HepG2 (cell line): ENCODE results near the gene MMP19. TPM values are rescaled to one million over a fixed set of nuclear protein-coding genes. Genes with fewer than 3 reads are reported as not detected.

ENCODE experiments used
- AKAP8 ChIP-seq: sonication (generic); formaldehyde crosslinking; IDR thresholded peaks from 2 replicates; pipeline ENCODE4 v1.5.1; 2020; ENCODE audit warnings: mild to moderate bottlenecking, missing genetic modification reagents
- BHLHE40 ChIP-seq: IDR thresholded peaks from 2 replicates; pipeline ENCODE4 v1.6.1; 2011; ENCODE audit warnings: low read length, improper control_type of control experiment
- CEBPB ChIP-seq: IDR thresholded peaks from 2 replicates; pipeline ENCODE4 v1.6.1; 2011; ENCODE audit warnings: low read depth, low read length, improper control_type of control experiment, borderline replicate concordance
- CHD4 ChIP-seq: fragments of 200-600 bp; sonication (generic); IDR thresholded peaks from 2 replicates; pipeline ENCODE4 v1.7.0; 2017; ENCODE audit warnings: mild to moderate bottlenecking, low read length, borderline replicate concordance
- FOXP1 ChIP-seq, 2 experiments: fragments of 450-650 bp in 1 of 2; IDR thresholded peaks; 2 replicates each; pipeline ENCODE4 v1.6.1; 2017 to 2018; ENCODE audit warnings: antibody characterized with exemption in 1 of 2
- GABPA ChIP-seq, 2 experiments: IDR thresholded peaks; 2 replicates each; pipeline ENCODE4 v1.6.1; 2011 to 2016; ENCODE audit warnings: low read depth in 2 of 2, low read length in 1 of 2, missing biosample characterization in 1 of 2, missing genetic modification characterization in 1 of 2
- IKZF5 ChIP-seq: IDR thresholded peaks from 2 replicates; pipeline ENCODE4 v1.6.1; 2018; ENCODE audit warnings: missing genetic modification reagents, mild to moderate bottlenecking, missing compliant biosample characterization
- KAT8 ChIP-seq: IDR thresholded peaks from 2 replicates; pipeline ENCODE4 v1.6.1; 2016; ENCODE audit warnings: missing genetic modification reagents, missing compliant biosample characterization
- PATZ1 ChIP-seq: sonication (generic); formaldehyde crosslinking; IDR thresholded peaks from 2 replicates; pipeline ENCODE4 v1.4.0; 2020; ENCODE audit warnings: missing genetic modification reagents
- RXRA ChIP-seq: sonication (generic); formaldehyde crosslinking; IDR thresholded peaks from 2 replicates; pipeline ENCODE4 v1.5.1; 2020; ENCODE audit warnings: missing genetic modification reagents
- RXRB ChIP-seq: IDR thresholded peaks from 2 replicates; pipeline ENCODE4 v1.6.1; 2016; ENCODE audit warnings: borderline replicate concordance, missing genetic modification reagents, missing compliant biosample characterization
- SOX6 ChIP-seq, 2 experiments: fragments of 450-650 bp in 1 of 2; sonication (generic) in 1 of 2; formaldehyde crosslinking in 1 of 2; IDR thresholded peaks; 2 replicates each; pipeline versions ENCODE4 v1.4.0 to v1.6.1; 2017 to 2020; ENCODE audit warnings: antibody characterized with exemption in 1 of 2, mild to moderate bottlenecking in 1 of 2, missing genetic modification reagents in 1 of 2
- TBL1XR1 ChIP-seq: fragments of 150-350 bp; IDR thresholded peaks from 2 replicates; pipeline ENCODE4 v1.6.1; 2014; ENCODE audit warnings: borderline replicate concordance, low read length; ENCODE audit not compliant: partially characterized antibody
- TGIF2 ChIP-seq: IDR thresholded peaks from 2 replicates; pipeline ENCODE4 v1.6.1; 2016; ENCODE audit warnings: control low read depth, missing compliant biosample characterization
- THAP8 ChIP-seq: sonication (generic); formaldehyde crosslinking; IDR thresholded peaks from 2 replicates; pipeline ENCODE4 v1.5.1; 2020; ENCODE audit warnings: missing genetic modification reagents, mild to moderate bottlenecking, borderline replicate concordance
- ZBTB38 ChIP-seq: sonication (generic); formaldehyde crosslinking; IDR thresholded peaks from 2 replicates; pipeline ENCODE4 v1.5.1; 2020; ENCODE audit warnings: mild to moderate bottlenecking, missing genetic modification reagents
- ZFP37 ChIP-seq: sonication (generic); formaldehyde crosslinking; IDR thresholded peaks from 2 replicates; pipeline ENCODE4 v1.4.0; 2020; ENCODE audit warnings: missing genetic modification reagents, borderline replicate concordance
- ZNF136 ChIP-seq: sonication (generic); formaldehyde crosslinking; IDR thresholded peaks from 2 replicates; pipeline ENCODE4 v1.8.1; 2022; ENCODE audit warnings: low read depth, mild to moderate bottlenecking, moderate library complexity, missing genetic modification reagents
- ZNF264 ChIP-seq: sonication (generic); formaldehyde crosslinking; IDR thresholded peaks from 2 replicates; pipeline ENCODE4 v1.4.0; 2020; ENCODE audit warnings: missing genetic modification reagents
- ZNF431 ChIP-seq: sonication (generic); formaldehyde crosslinking; IDR thresholded peaks from 2 replicates; pipeline ENCODE4 v1.9.0; 2022; ENCODE audit warnings: missing genetic modification reagents, low read depth, mild to moderate bottlenecking, borderline replicate concordance
- ZNF446 ChIP-seq: sonication (generic); formaldehyde crosslinking; IDR thresholded peaks from 2 replicates; pipeline ENCODE4 v1.5.0; 2020; ENCODE audit warnings: mild to moderate bottlenecking, missing genetic modification reagents
- ZNF484 ChIP-seq: sonication (generic); formaldehyde crosslinking; IDR thresholded peaks from 2 replicates; pipeline ENCODE4 v1.5.1; 2020; ENCODE audit warnings: mild to moderate bottlenecking, low read depth, missing genetic modification reagents, borderline replicate concordance
- ZNF510 ChIP-seq: sonication (generic); formaldehyde crosslinking; IDR thresholded peaks from 2 replicates; pipeline ENCODE4 v1.4.0; 2020; ENCODE audit warnings: low read depth, mild to moderate bottlenecking, missing genetic modification reagents
- ZNF619 ChIP-seq: sonication (generic); formaldehyde crosslinking; IDR thresholded peaks from 2 replicates; pipeline ENCODE4 v1.4.0; 2020; ENCODE audit warnings: mild to moderate bottlenecking, missing genetic modification reagents
- ZNF670 ChIP-seq: sonication (generic); formaldehyde crosslinking; IDR thresholded peaks from 2 replicates; pipeline ENCODE4 v1.8.0; 2022; ENCODE audit warnings: mild to moderate bottlenecking, missing genetic modification reagents, borderline replicate concordance
- ZNF678 ChIP-seq: sonication (generic); formaldehyde crosslinking; IDR thresholded peaks from 2 replicates; pipeline ENCODE4 v1.4.0; 2020; ENCODE audit warnings: mild to moderate bottlenecking, missing genetic modification reagents
- ZNF878 ChIP-seq: sonication (generic); formaldehyde crosslinking; IDR thresholded peaks from 2 replicates; pipeline ENCODE4 v1.8.1; 2023; ENCODE audit warnings: mild to moderate bottlenecking, missing genetic modification reagents, moderate library complexity
- ZNF891 ChIP-seq: sonication (generic); formaldehyde crosslinking; IDR thresholded peaks from 2 replicates; pipeline ENCODE4 v1.5.0; 2020; ENCODE audit warnings: mild to moderate bottlenecking, missing genetic modification reagents
- polyA plus RNA-seq, 8 experiments: library from polyadenylated mRNA; depleted of rRNA in 3 of 8; stranded (reverse) in 7 of 8; unstranded in 1 of 8; fragments of >200 nt; fragmentation: Illumina TruSeq in 4 of 8; extraction: Trizol in 4 of 8; gene quantifications; 2 replicates each; pipeline versions ENCODE4 v1.2.1 to v1.2.3, GENCODE V29; 2011 to 2016; ENCODE audit warnings: low read depth in 4 of 8, missing spikeins in 1 of 8, mixed read lengths in 1 of 8; ENCODE audit not compliant: insufficient read depth in 1 of 8
- total RNA-seq, 5 experiments: library from RNA; depleted of rRNA; stranded (reverse); fragments of >200 nt; fragmentation: Illumina TruSeq; extraction: Trizol; gene quantifications; 2 replicates each; pipeline ENCODE4 v1.2.3, GENCODE V29; 2016; ENCODE audit warnings: low read depth in 1 of 5

Gene MMP19
- total and polyA plus RNA-seq, 2 of the 13 experiments (the other 11 are each of a cell fraction or from before 2014, with no cell fraction given) = 0.07 to 0.08 TPM

GRCh38 chr12:55829967-55830600, 12.7 kb downstream of the MMP19 start (continued):
- TF ChIP-seq THAP8 (CRISPR knock-in tag) (no peak), ZNF878 (CRISPR knock-in tag) (no peak), PATZ1 (CRISPR knock-in tag) (peak; percentile 82; the same call in 1 of the 2 replicates), ZBTB38 (CRISPR knock-in tag) (0 out of 2 replicates have a peak, but pooled peaks have one; percentile 1), CHD4 (no peak), ZNF510 (no peak; the same call in 1 of the 2 replicates), ZNF619 (CRISPR knock-in tag) (no peak), CEBPB (no peak), ZNF891 (CRISPR knock-in tag) (no peak), ZNF678 (CRISPR knock-in tag) (no peak), ZNF484 (CRISPR knock-in tag) (no peak), FOXP1 (IDR thresholded peaks at IDR 0.05) (no peak), FOXP1 (CRISPR knock-in tag; IDR thresholded peaks at IDR 0.05) (no peak), AKAP8 (CRISPR knock-in tag) (no peak), IKZF5 (CRISPR knock-in tag) (no peak; the same call in 1 of the 2 replicates), KAT8 (CRISPR knock-in tag) (no peak), SOX6 (IDR thresholded peaks at IDR 0.05) (no peak), SOX6 (CRISPR knock-in tag; IDR thresholded peaks at IDR 0.05) (no peak; the same call in 1 of the 2 replicates), RXRA (CRISPR knock-in tag) (no peak; the same call in 1 of the 2 replicates), ZNF136 (CRISPR knock-in tag) (no peak; the same call in 1 of the 2 replicates), ZNF446 (no peak), RXRB (no peak), ZNF264 (no peak), ZNF431 (CRISPR knock-in tag) (no peak), TGIF2 (CRISPR knock-in tag) (no peak), GABPA (IDR thresholded peaks at IDR 0.05; ENCODE audit: low read depth, low read length) (0 out of 2 replicates have a peak, but pooled peaks have one; percentile 22), GABPA (CRISPR knock-in tag; IDR thresholded peaks at IDR 0.05; ENCODE audit: low read depth) (no peak), ZNF670 (no peak), ZFP37 (no peak), BHLHE40 (no peak), TBL1XR1 (no peak)
